ENCODE measurements around the gene SPI1.

DNA sequence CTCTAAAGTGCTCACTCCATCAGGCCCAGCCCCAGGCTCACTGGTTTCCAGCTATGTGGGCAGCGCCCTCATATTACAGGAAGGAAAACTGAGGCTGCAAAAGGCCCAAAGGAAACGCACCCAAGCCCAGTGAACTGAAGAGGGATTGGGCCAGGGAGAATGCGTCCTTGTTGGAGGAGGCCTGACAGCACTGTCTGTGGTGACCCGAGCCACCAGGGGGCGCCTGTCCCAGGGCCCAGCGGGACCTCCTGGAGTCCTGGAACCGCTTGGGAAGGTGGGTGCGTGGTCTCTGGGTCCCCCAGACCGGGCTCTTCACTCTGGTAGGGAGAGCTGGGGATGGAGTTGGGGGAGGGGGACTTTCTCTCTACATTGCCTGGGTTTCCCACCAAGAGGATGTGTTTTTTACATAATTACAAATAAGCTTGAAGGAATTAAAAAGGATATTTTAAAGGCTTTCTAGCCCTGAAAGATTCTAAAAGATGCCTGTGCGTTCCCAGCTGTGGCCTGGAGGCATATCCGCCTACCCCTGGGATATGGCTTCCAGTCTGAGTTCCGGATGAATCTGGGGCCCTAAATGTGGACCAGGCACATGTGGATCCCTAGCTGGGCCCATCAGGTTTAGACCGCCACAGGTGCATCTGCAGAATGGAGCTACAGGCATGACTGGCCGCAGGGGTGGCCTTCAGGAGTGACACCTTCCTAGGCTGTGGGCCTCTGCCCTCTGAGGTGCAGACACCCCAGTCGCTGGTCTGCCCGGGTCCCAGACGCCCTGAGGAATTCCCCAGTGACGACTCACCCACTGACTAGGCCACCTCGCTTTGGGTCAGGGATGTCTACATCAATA, 4.2 kb downstream of the SPI1 start:
- TF ChIP-seq ZFX (IDR thresholded peaks at IDR 0.05; ENCODE audit: borderline replicate concordance) = no peak
- TF ChIP-seq, protein P1, sequence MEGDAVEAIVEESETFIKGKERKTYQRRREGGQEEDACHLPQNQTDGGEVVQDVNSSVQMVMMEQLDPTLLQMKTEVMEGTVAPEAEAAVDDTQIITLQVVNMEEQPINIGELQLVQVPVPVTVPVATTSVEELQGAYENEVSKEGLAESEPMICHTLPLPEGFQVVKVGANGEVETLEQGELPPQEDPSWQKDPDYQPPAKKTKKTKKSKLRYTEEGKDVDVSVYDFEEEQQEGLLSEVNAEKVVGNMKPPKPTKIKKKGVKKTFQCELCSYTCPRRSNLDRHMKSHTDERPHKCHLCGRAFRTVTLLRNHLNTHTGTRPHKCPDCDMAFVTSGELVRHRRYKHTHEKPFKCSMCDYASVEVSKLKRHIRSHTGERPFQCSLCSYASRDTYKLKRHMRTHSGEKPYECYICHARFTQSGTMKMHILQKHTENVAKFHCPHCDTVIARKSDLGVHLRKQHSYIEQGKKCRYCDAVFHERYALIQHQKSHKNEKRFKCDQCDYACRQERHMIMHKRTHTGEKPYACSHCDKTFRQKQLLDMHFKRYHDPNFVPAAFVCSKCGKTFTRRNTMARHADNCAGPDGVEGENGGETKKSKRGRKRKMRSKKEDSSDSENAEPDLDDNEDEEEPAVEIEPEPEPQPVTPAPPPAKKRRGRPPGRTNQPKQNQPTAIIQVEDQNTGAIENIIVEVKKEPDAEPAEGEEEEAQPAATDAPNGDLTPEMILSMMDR (IDR thresholded peaks at IDR 0.05) = peak; percentile 99
